Hepatocyte (in vitro differentiated cells): ENCODE results near the gene BRI3. TPM values are rescaled to one million over a fixed set of nuclear protein-coding genes. Genes with fewer than 3 reads are reported as not detected.
"Not testable (repeated sequence)": the region's sequence is repeated elsewhere in the genome, so short reads cannot be mapped to it uniquely, and the experiment has no call there.

Experiments used
- DNase-seq: peaks from one replicate; pipeline ENCODE4 v3.0.0-alpha.2; 2016; ENCODE audit warnings: low spot score
- H2AFZ ChIP-seq: fragments of 200-600 bp; sonication (generic); 2 replicates; pipeline ENCODE4 v1.6.0; 2016; ENCODE audit warnings: antibody characterized with exemption, mild to moderate bottlenecking
- H3K27ac ChIP-seq: fragments of 200-600 bp; sonication (generic); 2 replicates; pipeline ENCODE4 v1.5.1; 2016; ENCODE audit warnings: mild to moderate bottlenecking
- H3K27me3 ChIP-seq: fragments of 200-600 bp; sonication (generic); 2 replicates; pipeline ENCODE4 v1.6.1; 2016
- H3K36me3 ChIP-seq: fragments of 200-600 bp; sonication (generic); replicated peaks from 2 replicates; pipeline ENCODE4 v1.5.1; 2016; ENCODE audit warnings: low read depth; ENCODE audit not compliant: insufficient read depth
- H3K4me1 ChIP-seq: fragments of 200-600 bp; sonication (generic); 2 replicates; pipeline ENCODE4 v1.5.1; 2016; ENCODE audit warnings: mild to moderate bottlenecking, moderate library complexity; ENCODE audit not compliant: insufficient read depth
- H3K4me2 ChIP-seq: fragments of 200-600 bp; sonication (generic); 2 replicates; pipeline ENCODE4 v1.6.0; 2016
- H3K4me3 ChIP-seq: fragments of 200-600 bp; sonication (generic); 2 replicates; pipeline ENCODE4 v1.5.1; 2016; ENCODE audit warnings: mild to moderate bottlenecking
- H3K79me2 ChIP-seq: fragments of 200-600 bp; sonication (generic); 2 replicates; pipeline ENCODE4 v1.6.0; 2017; ENCODE audit warnings: mild to moderate bottlenecking
- H3K9me2 ChIP-seq: fragments of 200-600 bp; sonication (generic); replicated peaks from 2 replicates; pipeline ENCODE4 v1.6.0; 2017; ENCODE audit warnings: mild to moderate bottlenecking; ENCODE audit not compliant: insufficient read depth
- H3K9me3 ChIP-seq: fragments of 200-600 bp; sonication (generic); 2 replicates; pipeline ENCODE4 v1.5.1; 2016; ENCODE audit warnings: low read depth, mild to moderate bottlenecking
- H4K20me1 ChIP-seq: fragments of 200-600 bp; sonication (generic); 2 replicates; pipeline ENCODE4 v1.6.0; 2016; ENCODE audit warnings: mild to moderate bottlenecking; ENCODE audit not compliant: insufficient read depth, poor library complexity, severe bottlenecking
- EZH2 ChIP-seq: fragments of 200-600 bp; sonication (generic); IDR thresholded peaks from 2 replicates; pipeline ENCODE4 v1.6.1; 2016; ENCODE audit warnings: antibody characterized with exemption, mild to moderate bottlenecking, borderline replicate concordance
- EZH2phosphoT487 ChIP-seq: fragments of 200-600 bp; sonication (generic); IDR thresholded peaks from one replicate; pipeline ENCODE4 v1.6.1; 2018; ENCODE audit warnings: antibody characterized with exemption, mild to moderate bottlenecking, low read depth, moderate library complexity; ENCODE audit not compliant: unreplicated experiment, severe bottlenecking
- WGBS: methylation state at CpG from one replicate; pipeline ENCODE4 v1.1.6; 2016; ENCODE audit warnings: low lambda C conversion rate; ENCODE audit errors: missing lambda C conversion rate; 5-methylcytosine and 5-hydroxymethylcytosine counted together
- polyA plus RNA-seq: library from polyadenylated mRNA; unstranded; fragments of >200 nt; fragmentation: Nextera tagmentation; extraction: Ambion mirVana; gene quantifications from 2 replicates; pipeline ENCODE4 v1.2.1, GENCODE V29; 2016
- total RNA-seq: library from RNA; depleted of rRNA; stranded (reverse); fragments of >200 nt; gene quantifications from 2 replicates; pipeline ENCODE4 v1.2.3, GENCODE V29; 2014
- TF ChIP-seq, protein P1 (sequence below): fragments of 200-600 bp; sonication (generic); IDR thresholded peaks from 2 replicates; pipeline ENCODE4 v1.5.1; 2016; ENCODE audit warnings: antibody characterized with exemption, mild to moderate bottlenecking; ENCODE audit not compliant: poor library complexity

Gene BRI3
- total and polyA plus RNA-seq, 2 experiments from 2014 or later = 71.5 to 101 TPM

DNA sequence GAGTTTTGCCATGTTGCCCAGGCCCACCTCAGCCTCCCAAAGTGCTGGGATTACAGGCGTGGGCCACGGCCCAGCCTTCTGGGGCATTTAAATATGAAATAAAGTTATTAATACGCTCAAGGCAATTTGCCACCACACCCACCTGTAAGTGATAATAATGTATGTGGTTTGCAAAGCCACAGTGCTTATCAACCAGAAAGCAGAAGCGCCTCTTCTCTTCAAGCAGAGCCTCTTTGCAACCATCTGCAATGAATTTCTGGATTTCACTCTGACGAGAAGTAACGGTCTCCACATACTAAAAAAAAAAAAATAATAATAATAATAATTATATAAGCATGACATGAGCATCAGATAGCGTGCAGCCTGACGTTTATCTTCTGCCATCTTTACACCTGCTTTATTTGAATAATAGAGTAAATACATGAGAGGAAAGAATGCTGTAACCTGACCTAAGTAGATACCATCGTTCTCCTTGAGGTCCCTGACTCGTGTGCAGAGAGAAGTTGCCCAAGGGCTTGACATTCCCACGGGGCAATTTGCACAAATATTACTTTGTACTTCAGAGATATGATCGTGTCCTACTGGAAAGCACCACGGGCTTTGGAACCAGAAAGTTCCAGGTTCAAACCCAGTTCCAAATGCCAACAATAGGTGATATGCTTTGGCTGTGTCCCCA is 34.0 kb downstream of the BRI3 start:
- Histone ChIP-seq H3K9me2 (no peaks in the 10 kb centered on the region), H3K4me3 (no peak overlapping the region), H3K27ac (no peak overlapping the region), H3K27me3 (no peaks in the 10 kb centered on the region), H3K79me2 (peaks cover under 1% of the 10 kb centered on the region), H3K36me3 (no peaks in the 10 kb centered on the region), H3K9me3 (no peaks in the 10 kb centered on the region), H3K4me1 (no peaks in the 10 kb centered on the region), H2AFZ (no peak overlapping the region), H3K4me2 (no peak overlapping the region), H4K20me1 (no peaks in the 10 kb centered on the region)
- TF ChIP-seq EZH2phosphoT487 (no peak), EZH2 (no peak)
- TF ChIP-seq, protein P1, sequence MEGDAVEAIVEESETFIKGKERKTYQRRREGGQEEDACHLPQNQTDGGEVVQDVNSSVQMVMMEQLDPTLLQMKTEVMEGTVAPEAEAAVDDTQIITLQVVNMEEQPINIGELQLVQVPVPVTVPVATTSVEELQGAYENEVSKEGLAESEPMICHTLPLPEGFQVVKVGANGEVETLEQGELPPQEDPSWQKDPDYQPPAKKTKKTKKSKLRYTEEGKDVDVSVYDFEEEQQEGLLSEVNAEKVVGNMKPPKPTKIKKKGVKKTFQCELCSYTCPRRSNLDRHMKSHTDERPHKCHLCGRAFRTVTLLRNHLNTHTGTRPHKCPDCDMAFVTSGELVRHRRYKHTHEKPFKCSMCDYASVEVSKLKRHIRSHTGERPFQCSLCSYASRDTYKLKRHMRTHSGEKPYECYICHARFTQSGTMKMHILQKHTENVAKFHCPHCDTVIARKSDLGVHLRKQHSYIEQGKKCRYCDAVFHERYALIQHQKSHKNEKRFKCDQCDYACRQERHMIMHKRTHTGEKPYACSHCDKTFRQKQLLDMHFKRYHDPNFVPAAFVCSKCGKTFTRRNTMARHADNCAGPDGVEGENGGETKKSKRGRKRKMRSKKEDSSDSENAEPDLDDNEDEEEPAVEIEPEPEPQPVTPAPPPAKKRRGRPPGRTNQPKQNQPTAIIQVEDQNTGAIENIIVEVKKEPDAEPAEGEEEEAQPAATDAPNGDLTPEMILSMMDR = no peak
- DNase-seq = no peak
- 76% methylated on average over 13 of the region's 13 CpGs for WGBS

GRCh38 chr7:98315994-98316527 is 34.6 kb downstream of the BRI3 start:
- H2AFZ ChIP-seq, H3K9me3 ChIP-seq: not testable (repeated sequence)
- WGBS = 97% methylated on average over 4 of the region's 4 CpGs

GRCh38 chr7:98317366-98318040 is 36.0 kb downstream of the BRI3 start:
- Histone ChIP-seq H3K4me2 (no peak overlapping the region), H3K4me3 (no peak overlapping the region), H3K4me1 (peaks cover 4% of the 10 kb centered on the region), H3K9me2 (no peaks in the 10 kb centered on the region), H3K27me3 (no peaks in the 10 kb centered on the region), H3K79me2 (peaks cover 17% of the 10 kb centered on the region), H3K9me3 (no peaks in the 10 kb centered on the region), H3K27ac (no peak overlapping the region), H2AFZ (no peak overlapping the region), H4K20me1 (peaks cover 4% of the 10 kb centered on the region), H3K36me3 (no peaks in the 10 kb centered on the region)
- 98% methylated on average over 14 of the region's 14 CpGs for WGBS
- DNase-seq = no peak
- TF ChIP-seq, protein P1 = no peak
- TF ChIP-seq EZH2 (no peak), EZH2phosphoT487 (no peak)

More at GRCh38 chr7:98315994-98316527, 34.6 kb downstream of the BRI3 start:
- not testable (repeated sequence) for H3K36me3 ChIP-seq, H3K9me2 ChIP-seq, H3K79me2 ChIP-seq, H4K20me1 ChIP-seq, H3K4me1 ChIP-seq, H3K27me3 ChIP-seq, H3K4me2 ChIP-seq, DNase-seq, H3K27ac ChIP-seq, H3K4me3 ChIP-seq

DNA sequence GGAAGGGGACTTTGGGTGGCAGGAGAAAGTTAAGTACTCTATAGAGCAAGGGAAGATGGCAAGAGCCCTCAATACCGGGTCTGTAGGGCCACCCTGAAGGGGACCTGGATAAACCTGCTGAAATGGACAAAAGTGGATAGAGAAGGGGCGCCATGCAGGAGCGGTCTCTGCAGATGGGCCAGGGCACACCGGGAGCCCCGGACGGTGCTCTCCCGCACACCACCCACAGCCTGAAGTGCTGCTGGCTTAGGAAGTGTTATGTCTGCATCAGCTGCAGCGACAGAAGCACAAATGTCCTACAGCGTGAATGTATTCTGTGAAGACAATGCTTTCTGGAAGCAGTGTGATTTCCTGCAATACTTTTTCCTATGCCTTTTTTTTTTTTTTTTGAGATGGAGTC is 37.7 kb downstream of the BRI3 start:
- Histone ChIP-seq H3K4me2 (no peak overlapping the region), H3K79me2 (peaks cover 27% of the 10 kb centered on the region), H3K9me2 (no peaks in the 10 kb centered on the region), H2AFZ (no peak overlapping the region), H3K9me3 (no peaks in the 10 kb centered on the region), H4K20me1 (peaks cover 4% of the 10 kb centered on the region), H3K27ac (no peak overlapping the region), H3K4me1 (peaks cover 7% of the 10 kb centered on the region), H3K27me3 (no peaks in the 10 kb centered on the region), H3K4me3 (no peak overlapping the region), H3K36me3 (no peaks in the 10 kb centered on the region)
- DNase-seq = no peak
- WGBS = 95% methylated on average over 9 of the region's 9 CpGs
- TF ChIP-seq EZH2 = no peak
- TF ChIP-seq, protein P1 = no peak
- TF ChIP-seq EZH2phosphoT487 = no peak
